Esophagus mucosa (tissue), 1 donor: ENCODE measurements around the gene HS3ST2. TPM values are rescaled to one million over a fixed set of nuclear protein-coding genes. Genes with fewer than 3 reads are reported as not detected.
"Not testable (repeated sequence)": the region's sequence is repeated elsewhere in the genome, so short reads cannot be mapped to it uniquely, and the experiment has no call there.

Experiments used
- ATAC-seq: fragments of 200-7000 bp; cut with Tn5 transposase; one replicate; pipeline ENCODE4 v1.9.1; 2020
- total RNA-seq: library from RNA; stranded (reverse); gene quantifications from one replicate; pipeline ENCODE4 v1.2.4, GENCODE V29; 2023
- donor health status: DM: yes; HTN: yes; CAD: no.

HS3ST2 gene
- total RNA-seq, 1 donor from 2014 or later: 0.12 TPM

GRCh38 chr16:22814711-22815105 is 746 bp downstream of the HS3ST2 start:
- no peak for ATAC-seq

- ATAC-seq: no peak
These were observed 1.9 kb downstream of the HS3ST2 start for GRCh38 chr16:22815863-22816262.

- ATAC-seq: no peak
These were observed 2.5 kb downstream of the HS3ST2 start for GRCh38 chr16:22816475-22816874.

GRCh38 chr16:22818736-22819135 is 4.8 kb downstream of the HS3ST2 start:
- not testable (repeated sequence) for ATAC-seq

- ATAC-seq: no peak
These were observed 24.7 kb downstream of the HS3ST2 start for GRCh38 chr16:22838681-22839080.

- ATAC-seq: not testable (repeated sequence)
These were observed 28.1 kb downstream of the HS3ST2 start for GRCh38 chr16:22842031-22842430.

- no peak for ATAC-seq
These were observed 29.2 kb downstream of the HS3ST2 start for GRCh38 chr16:22843122-22843521.

DNA sequence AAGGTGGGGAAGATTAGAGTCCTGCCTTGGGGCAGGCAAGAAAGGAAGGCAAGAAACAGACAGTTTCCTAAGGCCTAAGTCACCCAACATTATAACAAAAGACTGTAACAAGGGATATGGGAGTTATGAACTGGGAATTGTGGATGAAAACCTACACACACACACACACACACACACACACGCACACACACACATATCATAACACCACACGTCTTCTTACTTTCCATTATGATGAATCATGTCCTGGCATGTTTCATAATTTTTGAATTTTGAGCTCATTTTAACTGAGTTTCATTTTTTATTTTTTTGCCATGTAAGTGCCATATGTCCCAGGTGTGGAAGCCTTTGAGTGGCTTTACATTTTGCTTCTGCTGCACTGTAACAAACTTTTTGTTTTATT is 29.9 kb downstream of the HS3ST2 start:
- ATAC-seq: no peak

- ATAC-seq: no peak
These were observed 30.5 kb downstream of the HS3ST2 start for GRCh38 chr16:22844416-22844815.

DNA sequence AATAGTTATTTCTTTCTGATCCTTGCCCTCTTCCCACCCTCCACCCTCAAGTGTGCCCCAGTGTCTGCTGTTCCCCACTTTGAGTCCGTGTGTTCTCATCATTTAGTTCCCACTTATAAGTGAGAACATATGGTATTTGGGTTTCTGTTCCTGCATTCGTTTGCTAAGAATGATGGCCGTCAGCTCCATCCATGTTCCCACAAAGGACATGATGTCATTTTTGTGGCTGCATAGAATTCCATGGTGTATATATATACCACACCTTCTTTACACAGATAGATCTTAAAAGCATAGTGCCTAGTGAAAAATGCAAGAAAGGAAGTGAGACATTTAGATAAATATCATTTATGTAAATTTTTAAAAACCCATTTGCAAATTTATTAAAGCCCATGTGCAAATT is 33.1 kb downstream of the HS3ST2 start:
- ATAC-seq: no peak

GRCh38 chr16:22847690-22848089 is 33.7 kb downstream of the HS3ST2 start:
- no peak for ATAC-seq

- ATAC-seq: no peak
These were observed 34.5 kb downstream of the HS3ST2 start for GRCh38 chr16:22848451-22848850.

- ATAC-seq: no peak
These were observed 35.6 kb downstream of the HS3ST2 start for GRCh38 chr16:22849517-22849916.

DNA sequence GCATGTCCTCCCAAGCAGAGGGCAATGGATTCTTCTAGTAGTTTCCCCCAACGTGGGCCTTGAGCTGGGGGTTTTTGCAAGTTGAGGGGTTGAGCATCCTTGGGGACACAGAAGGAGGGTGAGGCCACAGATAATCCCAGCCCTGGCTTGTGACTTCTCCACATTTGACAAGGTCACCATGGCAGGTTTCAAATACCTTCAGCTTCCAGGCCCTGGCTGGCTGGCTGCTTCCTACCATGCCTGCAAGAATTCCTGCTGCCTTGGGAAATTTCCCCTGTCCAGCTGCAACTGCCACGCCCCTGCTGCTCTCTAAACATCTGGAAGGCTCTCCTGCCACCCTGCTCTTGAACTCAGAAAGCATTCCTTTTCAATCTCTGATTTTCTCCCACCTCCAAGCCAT is 41.3 kb downstream of the HS3ST2 start:
- ATAC-seq: no peak

DNA sequence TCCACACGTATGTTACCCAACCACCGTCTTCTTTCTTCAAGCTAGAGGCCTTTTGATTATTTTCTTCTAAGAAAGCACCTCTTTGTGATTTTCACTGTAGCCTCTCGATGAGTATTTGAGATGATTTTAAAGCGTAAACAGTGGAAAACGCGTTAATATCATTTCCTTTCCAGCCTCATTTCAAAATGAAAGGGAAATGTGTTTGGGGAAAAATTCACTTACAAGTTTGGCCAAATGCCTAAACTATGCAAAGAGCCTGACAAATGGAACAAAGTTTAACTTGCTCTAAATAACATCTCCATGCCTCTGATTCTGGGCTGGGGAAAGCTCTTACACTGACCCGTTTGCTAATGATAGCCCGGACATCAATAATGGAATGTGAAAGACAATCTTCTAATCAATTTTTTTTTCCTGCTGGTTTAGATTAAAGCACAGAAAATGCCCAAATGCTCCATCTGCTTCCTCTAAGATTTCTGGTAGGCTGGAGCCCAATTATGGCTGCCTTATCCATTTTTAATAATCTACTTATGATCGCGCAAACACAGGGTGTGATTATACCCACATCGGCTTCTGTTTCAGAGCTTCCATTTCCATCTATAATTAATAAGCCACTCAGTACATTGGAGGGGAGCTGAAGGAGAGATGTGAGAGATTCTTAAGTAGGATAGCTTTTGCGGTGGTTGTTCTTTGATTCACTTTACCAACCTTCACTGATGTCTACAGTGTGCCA is 43.5 kb downstream of the HS3ST2 start:
- ATAC-seq: no peak

GRCh38 chr16:22859925-22860324 is 46.0 kb downstream of the HS3ST2 start:
- ATAC-seq: no peak

DNA sequence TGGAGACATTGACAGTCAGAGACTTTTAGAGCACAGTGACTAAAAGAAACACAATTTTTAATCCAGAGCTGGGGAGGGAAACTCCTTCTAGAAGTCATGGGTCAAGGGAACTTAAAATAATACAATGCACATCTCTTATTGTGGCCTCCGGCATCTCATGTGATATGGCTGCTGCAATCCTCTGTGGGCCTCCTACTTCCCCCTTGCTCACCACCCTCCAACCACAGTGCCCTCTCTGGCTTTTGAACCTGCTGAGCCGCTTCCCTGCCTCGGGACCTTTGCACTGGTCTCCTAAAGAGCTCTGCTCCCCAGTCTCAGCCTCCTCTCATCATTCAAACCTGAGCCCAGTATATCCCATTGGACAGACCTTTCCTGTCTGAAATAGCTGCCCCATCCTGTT is 47.6 kb downstream of the HS3ST2 start:
- ATAC-seq: no peak

DNA sequence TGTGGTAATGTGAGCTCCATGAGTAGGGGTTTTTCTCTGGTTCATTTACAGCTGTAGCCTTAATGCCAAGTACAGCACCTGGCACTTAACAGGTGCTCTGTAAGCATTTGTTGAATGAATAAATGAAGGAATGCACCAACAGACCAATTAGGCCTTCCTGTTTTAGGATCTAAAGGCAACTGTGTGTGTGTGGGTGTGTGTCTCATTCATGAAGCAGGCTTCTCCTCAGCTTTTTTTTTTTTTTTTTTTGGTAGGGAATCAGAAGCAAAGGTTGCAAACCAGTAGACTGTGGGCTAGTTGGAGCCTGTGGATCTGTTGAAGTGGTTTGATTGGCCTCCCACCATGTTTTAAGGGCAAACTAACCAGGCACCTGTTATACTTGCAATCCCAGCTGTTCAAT is 48.1 kb downstream of the HS3ST2 start:
- no peak for ATAC-seq

DNA sequence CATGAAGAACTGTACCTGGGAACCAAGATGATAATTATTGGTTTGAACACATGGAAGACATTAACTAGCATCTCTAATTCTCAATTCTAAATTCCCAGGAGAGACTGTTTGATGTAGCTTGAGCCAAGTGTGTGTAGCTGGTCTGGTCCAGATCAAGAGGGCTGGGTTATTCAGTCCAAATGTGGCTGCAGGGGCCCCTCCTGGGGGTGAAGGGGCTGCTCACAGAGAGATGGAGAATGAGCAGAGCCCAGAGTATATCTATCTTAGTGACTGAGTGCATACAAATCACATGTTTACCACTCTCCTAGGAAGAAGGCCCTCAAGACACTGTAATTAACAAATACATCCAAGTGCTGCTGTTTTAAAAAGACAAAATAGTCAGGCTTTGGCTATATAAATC is 50.4 kb downstream of the HS3ST2 start:
- ATAC-seq: no peak

GRCh38 chr16:22868593-22869224 is 54.7 kb downstream of the HS3ST2 start:
- ATAC-seq: no peak

DNA sequence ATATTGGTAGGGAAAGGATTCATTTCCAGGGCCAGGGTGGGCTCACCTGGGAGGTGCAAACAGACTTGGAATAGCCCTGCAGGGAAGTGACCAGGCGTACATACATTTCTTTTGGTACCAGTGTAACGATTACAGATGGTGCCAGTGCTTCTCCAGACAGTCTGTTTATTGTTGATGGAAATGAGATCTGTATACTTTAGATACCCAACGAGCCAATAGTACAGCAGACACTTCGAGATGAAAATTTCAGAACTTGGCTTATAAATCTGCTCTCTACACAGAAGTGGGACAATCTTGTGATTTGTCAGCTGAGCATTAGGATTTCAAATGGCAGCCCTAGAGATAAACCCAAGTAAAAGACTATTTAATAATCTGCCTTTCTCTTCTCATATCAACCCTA is 57.9 kb downstream of the HS3ST2 start:
- no peak for ATAC-seq

GRCh38 chr16:22874394-22874793 is 60.4 kb downstream of the HS3ST2 start:
- ATAC-seq: no peak

- no peak for ATAC-seq
These were observed 65.0 kb downstream of the HS3ST2 start for GRCh38 chr16:22878955-22879354.

GRCh38 chr16:22879466-22879865 is 65.5 kb downstream of the HS3ST2 start:
- ATAC-seq: no peak

GRCh38 chr16:22882981-22883380 is 69.0 kb downstream of the HS3ST2 start:
- no peak for ATAC-seq
